H1 (cell line): ENCODE results near the gene FAM25C. TPM values are rescaled to one million over a fixed set of nuclear protein-coding genes. Genes with fewer than 3 reads are reported as not detected.
"Not testable (repeated sequence)": the region's sequence is repeated elsewhere in the genome, so short reads cannot be mapped to it uniquely, and the experiment has no call there.

Experiments used
- CTCF ChIA-PET: fragments of 300-600 bp; sonication (Branson Sonifier 250); formaldehyde crosslinking; loops from one replicate; lab custom pipeline; 2021; ENCODE audit not compliant: partially characterized antibody; lab: Charles Lee
- POLR2A ChIA-PET: fragments of 300-600 bp; sonication (Branson Sonifier 250); formaldehyde crosslinking; loops from one replicate; lab custom pipeline; 2021; ENCODE audit warnings: inconsistent platforms; ENCODE audit not compliant: partially characterized antibody; lab: Charles Lee
- DNase-seq, 2 experiments: peaks; one replicate each; pipeline versions ENCODE4 v3.0.0 to v3.0.0-alpha.2; 2010 to 2022; ENCODE audit warnings: low spot score in 2 of 2, low read depth in 1 of 2, mixed read lengths in 1 of 2
- FAIRE-seq: peaks from 2 replicates; lab custom pipeline; 2011; peaks lifted over from hg19 to GRCh38; lab: Jason Lieb, UNC
- H2AFZ ChIP-seq: 2 replicates; pipeline ENCODE4 v1.8.1; 2012; ENCODE audit warnings: low read length, inconsistent platforms
- H2AK5ac ChIP-seq: 2 replicates; pipeline ENCODE4 v1.6.1; 2013; ENCODE audit warnings: low read depth, low read length
- H2BK120ac ChIP-seq: replicated peaks from 2 replicates; pipeline ENCODE3; 2013; ENCODE audit warnings: low read depth, low read length, inconsistent platforms
- H2BK12ac ChIP-seq: 2 replicates; pipeline ENCODE4 v1.6.1; 2013; ENCODE audit warnings: low read depth, low read length
- H2BK15ac ChIP-seq: 2 replicates; pipeline ENCODE4 v1.6.1; 2013; ENCODE audit warnings: low read length
- H2BK20ac ChIP-seq: 2 replicates; pipeline ENCODE4 v1.6.1; 2013; ENCODE audit warnings: low read length
- H2BK5ac ChIP-seq: 2 replicates; pipeline ENCODE4 v1.6.1; 2013; ENCODE audit warnings: low read depth, low read length
- H3K14ac ChIP-seq: 2 replicates; pipeline ENCODE4 v1.6.1; 2013; ENCODE audit warnings: inconsistent platforms; ENCODE audit not compliant: insufficient read length
- H3K18ac ChIP-seq: 2 replicates; pipeline ENCODE4 v1.6.1; 2013; ENCODE audit warnings: low read length; ENCODE audit errors: extremely low read depth
- H3K23ac ChIP-seq: 2 replicates; pipeline ENCODE4 v1.6.1; 2013; ENCODE audit warnings: inconsistent platforms; ENCODE audit not compliant: insufficient read length
- H3K23me2 ChIP-seq: 2 replicates; pipeline ENCODE4 v1.6.1; 2013; ENCODE audit warnings: low read depth, low read length
- H3K27ac ChIP-seq: 2 replicates; pipeline ENCODE4 v1.6.1; 2011; ENCODE audit warnings: low read depth, low read length, inconsistent platforms
- H3K27me3 ChIP-seq, 4 experiments: replicated peaks in 1 of 4; 1 replicate in 1 of 4; 2 replicates in 3 of 4; pipeline versions ENCODE4 v1.6.1 to v1.8.1; 2011 to 2013; ENCODE audit warnings: low read length in 3 of 4, mild to moderate bottlenecking in 3 of 4, inconsistent platforms in 2 of 4, mixed read lengths in 2 of 4, moderate library complexity in 1 of 4; ENCODE audit not compliant: control insufficient read depth in 3 of 4, insufficient read depth in 3 of 4; ENCODE audit errors: extremely low read depth in 1 of 4
- H3K36me3 ChIP-seq, 4 experiments: 2 replicates each; pipeline versions ENCODE4 v1.6.1 to v1.8.1; 2011 to 2013; ENCODE audit warnings: mild to moderate bottlenecking in 4 of 4, low read length in 3 of 4, moderate library complexity in 2 of 4, control low read depth in 1 of 4, inconsistent platforms in 1 of 4; ENCODE audit not compliant: insufficient read depth in 4 of 4, control insufficient read depth in 2 of 4
- H3K4ac ChIP-seq: replicated peaks from 2 replicates; pipeline ENCODE3; 2013; ENCODE audit warnings: low read length, low read depth, mixed read lengths, inconsistent platforms; ENCODE audit not compliant: insufficient read length
- H3K4me1 ChIP-seq, 4 experiments: replicated peaks in 1 of 4; 1 replicate in 1 of 4; 2 replicates in 3 of 4; pipeline versions ENCODE4 v1.6.1 to v1.8.1; 2011 to 2013; ENCODE audit warnings: low read length in 3 of 4, inconsistent platforms in 2 of 4, mixed read lengths in 1 of 4; ENCODE audit not compliant: insufficient read depth in 4 of 4, control insufficient read depth in 3 of 4
- H3K4me2 ChIP-seq, 2 experiments: 2 replicates each; pipeline versions ENCODE4 v1.6.1 to v1.8.1; 2011 to 2013; ENCODE audit warnings: low read depth in 2 of 2, low read length in 2 of 2, control low read depth in 1 of 2, inconsistent platforms in 1 of 2, mild to moderate bottlenecking in 1 of 2; ENCODE audit not compliant: insufficient read depth in 1 of 2
- H3K4me3 ChIP-seq, 4 experiments: fragments of 200-600, 300-600 bp in 1 of 4; sonication (generic), shearing (Covaris generic), sonication (Bioruptor Twin) in 1 of 4; 2 replicates each; pipeline versions ENCODE4 v1.5.1 to v1.8.1; 2011 to 2016; ENCODE audit warnings: low read length in 4 of 4, low read depth in 3 of 4, control low read depth in 2 of 4, inconsistent platforms in 2 of 4, mild to moderate bottlenecking in 2 of 4, mixed read lengths in 1 of 4, moderate library complexity in 1 of 4; ENCODE audit not compliant: insufficient read depth in 2 of 4; ENCODE audit errors: extremely low read depth in 1 of 4
- H3K56ac ChIP-seq: replicated peaks from 2 replicates; pipeline ENCODE3; 2013; ENCODE audit warnings: low read depth, mild to moderate bottlenecking, mixed read lengths, low read length, inconsistent platforms; ENCODE audit not compliant: insufficient read length
- H3K79me1 ChIP-seq: 2 replicates; pipeline ENCODE4 v1.6.1; 2013; ENCODE audit warnings: low read depth, low read length, control low read depth
- H3K79me2 ChIP-seq, 2 experiments: 2 replicates each; pipeline versions ENCODE4 v1.6.1 to v1.8.1; 2012 to 2013; ENCODE audit warnings: low read length in 2 of 2, mild to moderate bottlenecking in 2 of 2, inconsistent platforms in 1 of 2; ENCODE audit not compliant: insufficient read depth in 2 of 2, control insufficient read depth in 1 of 2
- H3K9ac ChIP-seq, 4 experiments: replicated peaks in 1 of 4; 1 replicate in 1 of 4; 2 replicates in 3 of 4; pipeline versions ENCODE4 v1.6.1 to v1.8.1; 2011 to 2013; ENCODE audit warnings: low read depth in 3 of 4, low read length in 3 of 4, control low read depth in 2 of 4, mild to moderate bottlenecking in 2 of 4, moderate library complexity in 2 of 4, inconsistent platforms in 1 of 4; ENCODE audit errors: extremely low read depth in 1 of 4
- H3K9me3 ChIP-seq, 2 experiments: 2 replicates each; pipeline versions ENCODE4 v1.6.1 to v1.8.1; 2012 to 2013; ENCODE audit warnings: mild to moderate bottlenecking in 2 of 2, moderate library complexity in 2 of 2, control low read depth in 1 of 2, inconsistent platforms in 1 of 2, low read depth in 1 of 2, low read length in 1 of 2, mixed read lengths in 1 of 2; ENCODE audit not compliant: insufficient read depth in 2 of 2
- H4K20me1 ChIP-seq, 2 experiments: replicated peaks in 1 of 2; 2 replicates each; pipeline versions ENCODE3 to v1.8.1; 2011 to 2013; ENCODE audit warnings: inconsistent platforms in 2 of 2, low read length in 2 of 2, mild to moderate bottlenecking in 1 of 2; ENCODE audit not compliant: insufficient read depth in 2 of 2, control insufficient read depth in 1 of 2
- H4K5ac ChIP-seq: 2 replicates; pipeline ENCODE4 v1.6.1; 2013; ENCODE audit warnings: low read length, low read depth, mixed read lengths, inconsistent platforms; ENCODE audit not compliant: insufficient read length
- H4K8ac ChIP-seq: 2 replicates; pipeline ENCODE4 v1.8.0; 2013; ENCODE audit warnings: mild to moderate bottlenecking, moderate library complexity, low read length, inconsistent platforms; ENCODE audit not compliant: insufficient read depth; ENCODE audit errors: extremely low read depth
- H4K91ac ChIP-seq: replicated peaks from 2 replicates; pipeline ENCODE3; 2013; ENCODE audit warnings: low read length, mixed read lengths, inconsistent platforms; ENCODE audit not compliant: insufficient read length
- WGBS, 2 experiments: shearing (Covaris generic) in 1 of 2; methylation state at CpG; one replicate each; pipeline versions ENCODE4 v1.1.6 to v1.1.7; 2013 to 2015; ENCODE audit warnings: low lambda C conversion rate in 2 of 2, mixed read lengths in 2 of 2, inconsistent platforms in 1 of 2, low coverage in 1 of 2, missing lambda C conversion rate in 1 of 2; ENCODE audit not compliant: insufficient replicate concordance in 2 of 2, insufficient coverage in 1 of 2, insufficient read length in 1 of 2; ENCODE audit errors: extremely low coverage in 1 of 2, missing lambda C conversion rate in 1 of 2; 5-methylcytosine and 5-hydroxymethylcytosine counted together
- polyA plus RNA-seq, 7 experiments: library from polyadenylated mRNA; depleted of rRNA in 3 of 7; stranded (reverse) in 5 of 7; unstranded in 2 of 7; fragments of >200 nt in 5 of 7; fragments of 200-250 nt in 2 of 7; gene quantifications; 1 replicate in 5 of 7; 2 replicates in 1 of 7; 4 replicates in 1 of 7; pipeline versions ENCODE4 v1.2.1 to v1.2.3, GENCODE V29; 2011 to 2013; ENCODE audit warnings: missing spikeins in 2 of 7, mixed read lengths in 2 of 7
- total RNA-seq: library from RNA; stranded (reverse); fragmentation: NEBNext Ultra II Directional; extraction: Animal tissue kit (Norgen Biotek cat#: 25700); gene quantifications from 2 replicates; pipeline ENCODE4 v1.2.1, GENCODE V29; 2021

The FAM25C gene
- total and polyA plus RNA-seq, 2 of the 8 experiments (the other 6 are each of a cell fraction or from before 2014, with no cell fraction given) = not detected

GRCh38 chr10:48002306-48002705, 2.7 kb upstream of the FAM25C start:
- WGBS, 2 experiments = 100% methylated on average over 1 of the region's 6 CpGs; no CpG with 5 or more reads in 1 of the 2 experiments
- CTCF ChIA-PET, POLR2A ChIA-PET, H2BK20ac ChIP-seq, H3K27ac ChIP-seq, H2AFZ ChIP-seq, H3K36me3 ChIP-seq, H3K27me3 ChIP-seq, H2BK5ac ChIP-seq, H2BK120ac ChIP-seq, H3K79me2 ChIP-seq, H2AK5ac ChIP-seq, H3K4me2 ChIP-seq, H4K20me1 ChIP-seq, H3K56ac ChIP-seq, H3K14ac ChIP-seq, FAIRE-seq, H3K23me2 ChIP-seq, H3K9me3 ChIP-seq, H3K4me3 ChIP-seq, H4K8ac ChIP-seq, H3K18ac ChIP-seq, H2BK15ac ChIP-seq, H3K9ac ChIP-seq, H3K79me1 ChIP-seq, H4K5ac ChIP-seq, H3K4ac ChIP-seq, H2BK12ac ChIP-seq, DNase-seq, H3K23ac ChIP-seq, H3K4me1 ChIP-seq, H4K91ac ChIP-seq: not testable (repeated sequence)

GRCh38 chr10:47994045-47994444, 5.5 kb downstream of the FAM25C start:
- H3K14ac ChIP-seq, POLR2A ChIA-PET, H4K8ac ChIP-seq, H2BK5ac ChIP-seq, H3K79me1 ChIP-seq, H2BK15ac ChIP-seq, H3K4me3 ChIP-seq, H4K20me1 ChIP-seq, CTCF ChIA-PET, H3K9me3 ChIP-seq, H3K27ac ChIP-seq, H3K23ac ChIP-seq, H3K4me2 ChIP-seq, H4K5ac ChIP-seq, H3K36me3 ChIP-seq, H2AK5ac ChIP-seq, H2BK12ac ChIP-seq, H2BK120ac ChIP-seq, H3K23me2 ChIP-seq, H3K79me2 ChIP-seq, H2BK20ac ChIP-seq, H3K4ac ChIP-seq, H3K56ac ChIP-seq, H3K9ac ChIP-seq, FAIRE-seq, H2AFZ ChIP-seq, H3K18ac ChIP-seq, DNase-seq, H3K27me3 ChIP-seq, H4K91ac ChIP-seq, H3K4me1 ChIP-seq: not testable (repeated sequence)
- WGBS, 2 experiments = no CpG with 5 or more reads among the region's 3 CpGs
